HepG2 (cell line): ENCODE data around the gene ZNF652. TPM values are rescaled to one million over a fixed set of nuclear protein-coding genes. Genes with fewer than 3 reads are reported as not detected.

Experiments
- ARID2 ChIP-seq: sonication (generic); formaldehyde crosslinking; IDR thresholded peaks from 2 replicates; pipeline ENCODE4 v1.8.1; 2022; ENCODE audit warnings: mild to moderate bottlenecking, missing genetic modification reagents, borderline replicate concordance
- CBX2 ChIP-seq, 2 experiments: fragments of 200-600 bp in 1 of 2; sonication (generic); formaldehyde crosslinking in 1 of 2; IDR thresholded peaks; 2 replicates each; pipeline versions ENCODE4 v1.7.0 to v1.8.1; 2018 to 2022; ENCODE audit warnings: low read depth in 2 of 2, low read length in 1 of 2, mild to moderate bottlenecking in 1 of 2, missing genetic modification reagents in 1 of 2
- CSRNP1 ChIP-seq: sonication (generic); formaldehyde crosslinking; IDR thresholded peaks from 2 replicates; pipeline ENCODE4 v1.8.1; 2023; ENCODE audit warnings: mild to moderate bottlenecking, missing genetic modification reagents
- MEF2D ChIP-seq: sonication (generic); formaldehyde crosslinking; IDR thresholded peaks from 2 replicates; pipeline ENCODE4 v1.5.1; 2020; ENCODE audit warnings: mild to moderate bottlenecking, missing genetic modification reagents
- MIER3 ChIP-seq: IDR thresholded peaks from 2 replicates; pipeline ENCODE4 v1.6.1; 2016; ENCODE audit warnings: missing compliant biosample characterization, borderline replicate concordance
- NCOA5 ChIP-seq: sonication (generic); formaldehyde crosslinking; IDR thresholded peaks from 2 replicates; pipeline ENCODE4 v1.4.0; 2020; ENCODE audit warnings: missing genetic modification reagents
- PAF1 ChIP-seq: IDR thresholded peaks from 2 replicates; pipeline ENCODE4 v1.6.1; 2016; ENCODE audit warnings: missing genetic modification reagents, missing compliant biosample characterization
- REST ChIP-seq, 2 experiments: IDR thresholded peaks; 2 replicates each; pipeline ENCODE4 v1.6.1; 2011 to 2012; ENCODE audit warnings: low read length in 2 of 2, borderline replicate concordance in 1 of 2, low read depth in 1 of 2, mild to moderate bottlenecking in 1 of 2, moderate library complexity in 1 of 2
- RNF2 ChIP-seq: fragments of 450-650 bp; conservative IDR thresholded peaks from 2 replicates; pipeline ENCODE4 v1.6.1; 2016; ENCODE audit warnings: low read depth
- SAP130 ChIP-seq: IDR thresholded peaks from 2 replicates; pipeline ENCODE4 v1.6.1; 2016; ENCODE audit warnings: low read depth
- SOX13 ChIP-seq, 3 experiments: fragments of 450-650 bp in 1 of 3; sonication (generic) in 1 of 3; formaldehyde crosslinking in 1 of 3; IDR thresholded peaks in 2 of 3; conservative IDR thresholded peaks in 1 of 3; 2 replicates each; pipeline versions ENCODE4 v1.5.0 to v1.6.1; 2016 to 2020; ENCODE audit warnings: antibody characterized with exemption in 1 of 3, mild to moderate bottlenecking in 1 of 3, missing compliant biosample characterization in 1 of 3, missing genetic modification reagents in 1 of 3, moderate library complexity in 1 of 3
- ZBTB1 ChIP-seq: sonication (generic); formaldehyde crosslinking; IDR thresholded peaks from 2 replicates; pipeline ENCODE4 v1.4.0; 2020; ENCODE audit warnings: missing genetic modification reagents, borderline replicate concordance
- ZNF124 ChIP-seq: sonication (generic); formaldehyde crosslinking; IDR thresholded peaks from 2 replicates; pipeline ENCODE4 v1.4.0; 2020; ENCODE audit warnings: missing genetic modification reagents
- ZNF205 ChIP-seq: IDR thresholded peaks from 2 replicates; pipeline ENCODE4 v1.6.1; 2018; ENCODE audit warnings: missing biosample characterization, missing genetic modification reagents
- ZNF557 ChIP-seq: sonication (generic); formaldehyde crosslinking; IDR thresholded peaks from 2 replicates; pipeline ENCODE4 v1.4.0; 2020; ENCODE audit warnings: missing genetic modification reagents
- ZNF605 ChIP-seq: sonication (generic); formaldehyde crosslinking; IDR thresholded peaks from 2 replicates; pipeline ENCODE4 v1.8.0; 2022; ENCODE audit warnings: mild to moderate bottlenecking, missing genetic modification reagents
- ZNF619 ChIP-seq: sonication (generic); formaldehyde crosslinking; IDR thresholded peaks from 2 replicates; pipeline ENCODE4 v1.4.0; 2020; ENCODE audit warnings: mild to moderate bottlenecking, missing genetic modification reagents
- ZNF629 ChIP-seq: sonication (generic); formaldehyde crosslinking; conservative IDR thresholded peaks from 2 replicates; pipeline ENCODE4 v1.5.0; 2020; ENCODE audit warnings: missing genetic modification reagents
- ZNF766 ChIP-seq: sonication (generic); formaldehyde crosslinking; IDR thresholded peaks from 2 replicates; pipeline ENCODE4 v1.5.0; 2020; ENCODE audit warnings: missing genetic modification reagents, borderline replicate concordance
- polyA plus RNA-seq, 8 experiments: library from polyadenylated mRNA; depleted of rRNA in 3 of 8; stranded (reverse) in 7 of 8; unstranded in 1 of 8; fragments of >200 nt; fragmentation: Illumina TruSeq in 4 of 8; extraction: Trizol in 4 of 8; gene quantifications; 2 replicates each; pipeline versions ENCODE4 v1.2.1 to v1.2.3, GENCODE V29; 2011 to 2016; ENCODE audit warnings: low read depth in 4 of 8, missing spikeins in 1 of 8, mixed read lengths in 1 of 8; ENCODE audit not compliant: insufficient read depth in 1 of 8
- total RNA-seq, 5 experiments: library from RNA; depleted of rRNA; stranded (reverse); fragments of >200 nt; fragmentation: Illumina TruSeq; extraction: Trizol; gene quantifications; 2 replicates each; pipeline ENCODE4 v1.2.3, GENCODE V29; 2016; ENCODE audit warnings: low read depth in 1 of 5
- TF ChIP-seq, protein P1 (sequence below): sonication (generic); formaldehyde crosslinking; conservative IDR thresholded peaks from 2 replicates; pipeline ENCODE4 v1.4.0; 2020; ENCODE audit warnings: missing genetic modification reagents
- TF ChIP-seq, protein P2 (sequence below): sonication (generic); formaldehyde crosslinking; IDR thresholded peaks from 2 replicates; pipeline ENCODE4 v1.8.0; 2022; ENCODE audit warnings: mild to moderate bottlenecking, missing genetic modification reagents, moderate library complexity

The ZNF652 gene
- total and polyA plus RNA-seq, 2 of the 13 experiments (the other 11 are each of a cell fraction or from before 2014, with no cell fraction given), result 16.2 to 30.2 TPM

GRCh38 chr17:49407981-49408501 is 46.0 kb upstream of the ZNF652 start (continued):
- TF ChIP-seq SOX13 (IDR thresholded peaks at IDR 0.05), result no peak
- TF ChIP-seq SOX13 (CRISPR knock-in tag; conservative IDR thresholded peaks at IDR 0.05 in 1 of 2, IDR thresholded peaks at IDR 0.05 in 1 of 2), result peak in 1 of 2 experiments; percentile 26; a peak in 1 of 4 replicates
- TF ChIP-seq, protein P1, sequence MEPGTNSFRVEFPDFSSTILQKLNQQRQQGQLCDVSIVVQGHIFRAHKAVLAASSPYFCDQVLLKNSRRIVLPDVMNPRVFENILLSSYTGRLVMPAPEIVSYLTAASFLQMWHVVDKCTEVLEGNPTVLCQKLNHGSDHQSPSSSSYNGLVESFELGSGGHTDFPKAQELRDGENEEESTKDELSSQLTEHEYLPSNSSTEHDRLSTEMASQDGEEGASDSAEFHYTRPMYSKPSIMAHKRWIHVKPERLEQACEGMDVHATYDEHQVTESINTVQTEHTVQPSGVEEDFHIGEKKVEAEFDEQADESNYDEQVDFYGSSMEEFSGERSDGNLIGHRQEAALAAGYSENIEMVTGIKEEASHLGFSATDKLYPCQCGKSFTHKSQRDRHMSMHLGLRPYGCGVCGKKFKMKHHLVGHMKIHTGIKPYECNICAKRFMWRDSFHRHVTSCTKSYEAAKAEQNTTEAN (CRISPR knock-in tag), result no peak
- no peak for TF ChIP-seq ARID2 (CRISPR knock-in tag)
- TF ChIP-seq CBX2 (IDR thresholded peaks at IDR 0.05; ENCODE audit: low read depth, low read length), result no peak
- TF ChIP-seq CBX2 (CRISPR knock-in tag; IDR thresholded peaks at IDR 0.05; ENCODE audit: low read depth), result no peak
- no peak for TF ChIP-seq ZNF766 (CRISPR knock-in tag)
- no peak for TF ChIP-seq PAF1 (CRISPR knock-in tag)
- peak; percentile 84; the same call in 1 of the 2 replicates for TF ChIP-seq ZNF205 (CRISPR knock-in tag)
- TF ChIP-seq ZNF557 (CRISPR knock-in tag), result no peak
- TF ChIP-seq NCOA5 (CRISPR knock-in tag), result no peak
- TF ChIP-seq ZNF605 (CRISPR knock-in tag), result no peak; the same call in 1 of the 2 replicates
- no peak for TF ChIP-seq ZNF629 (CRISPR knock-in tag)
- TF ChIP-seq, protein P2, sequence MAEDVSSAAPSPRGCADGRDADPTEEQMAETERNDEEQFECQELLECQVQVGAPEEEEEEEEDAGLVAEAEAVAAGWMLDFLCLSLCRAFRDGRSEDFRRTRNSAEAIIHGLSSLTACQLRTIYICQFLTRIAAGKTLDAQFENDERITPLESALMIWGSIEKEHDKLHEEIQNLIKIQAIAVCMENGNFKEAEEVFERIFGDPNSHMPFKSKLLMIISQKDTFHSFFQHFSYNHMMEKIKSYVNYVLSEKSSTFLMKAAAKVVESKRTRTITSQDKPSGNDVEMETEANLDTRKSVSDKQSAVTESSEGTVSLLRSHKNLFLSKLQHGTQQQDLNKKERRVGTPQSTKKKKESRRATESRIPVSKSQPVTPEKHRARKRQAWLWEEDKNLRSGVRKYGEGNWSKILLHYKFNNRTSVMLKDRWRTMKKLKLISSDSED (CRISPR knock-in tag), result no peak
- no peak for TF ChIP-seq REST (IDR thresholded peaks at IDR 0.05; ENCODE audit: borderline replicate concordance in 1 of 2, low read depth in 1 of 2, low read length in 2 of 2)
- 0 out of 2 replicates have a peak, but pooled peaks have one; percentile 73 for TF ChIP-seq ZNF619
- no peak for TF ChIP-seq RNF2
- peak; percentile 45; the same call in 1 of the 2 replicates for TF ChIP-seq MEF2D (CRISPR knock-in tag)
- no peak for TF ChIP-seq ZBTB1 (CRISPR knock-in tag)
- no peak for TF ChIP-seq CSRNP1
- TF ChIP-seq SAP130 (CRISPR knock-in tag), result peak; percentile 89
- TF ChIP-seq MIER3, result no peak
- peak; percentile 72; the same call in 1 of the 2 replicates for TF ChIP-seq ZNF124 (CRISPR knock-in tag)
